Measurements from ENCODE around the gene MGMT.

DNA sequence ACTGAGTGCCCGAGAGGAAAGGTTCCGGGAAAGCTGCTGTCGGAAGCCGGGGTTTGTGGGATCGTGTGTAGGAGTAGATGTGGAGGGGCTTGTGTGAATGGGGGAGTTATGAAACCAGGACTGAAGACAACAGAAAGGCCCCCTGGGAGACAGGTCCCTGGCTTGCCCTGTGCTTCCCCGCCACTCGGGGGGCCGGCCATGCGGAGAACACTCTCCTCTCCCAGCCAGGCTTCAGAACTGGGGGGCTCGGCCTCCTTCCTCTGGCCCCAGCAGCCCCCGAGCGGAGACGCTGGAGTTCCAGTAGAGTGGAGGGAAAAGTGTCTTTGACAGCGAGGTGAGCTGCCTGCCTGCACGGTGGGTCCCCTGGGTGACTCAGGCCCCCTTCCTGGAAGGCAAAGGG, 185.0 kb downstream of the MGMT start:
- TF ChIP-seq, protein P1, sequence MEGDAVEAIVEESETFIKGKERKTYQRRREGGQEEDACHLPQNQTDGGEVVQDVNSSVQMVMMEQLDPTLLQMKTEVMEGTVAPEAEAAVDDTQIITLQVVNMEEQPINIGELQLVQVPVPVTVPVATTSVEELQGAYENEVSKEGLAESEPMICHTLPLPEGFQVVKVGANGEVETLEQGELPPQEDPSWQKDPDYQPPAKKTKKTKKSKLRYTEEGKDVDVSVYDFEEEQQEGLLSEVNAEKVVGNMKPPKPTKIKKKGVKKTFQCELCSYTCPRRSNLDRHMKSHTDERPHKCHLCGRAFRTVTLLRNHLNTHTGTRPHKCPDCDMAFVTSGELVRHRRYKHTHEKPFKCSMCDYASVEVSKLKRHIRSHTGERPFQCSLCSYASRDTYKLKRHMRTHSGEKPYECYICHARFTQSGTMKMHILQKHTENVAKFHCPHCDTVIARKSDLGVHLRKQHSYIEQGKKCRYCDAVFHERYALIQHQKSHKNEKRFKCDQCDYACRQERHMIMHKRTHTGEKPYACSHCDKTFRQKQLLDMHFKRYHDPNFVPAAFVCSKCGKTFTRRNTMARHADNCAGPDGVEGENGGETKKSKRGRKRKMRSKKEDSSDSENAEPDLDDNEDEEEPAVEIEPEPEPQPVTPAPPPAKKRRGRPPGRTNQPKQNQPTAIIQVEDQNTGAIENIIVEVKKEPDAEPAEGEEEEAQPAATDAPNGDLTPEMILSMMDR (IDR thresholded peaks at IDR 0.05), result no peak
- no peak for TF ChIP-seq POLR2A (IDR thresholded peaks at IDR 0.05)
